Loucy (cell line): ENCODE data around the gene FXYD3.

Source experiments
- H2AFZ ChIP-seq: fragments of 200-600 bp; sonication (generic); 2 replicates; pipeline ENCODE4 v1.6.0; 2016; ENCODE audit warnings: antibody characterized with exemption, mild to moderate bottlenecking, low read length, moderate library complexity
- H3F3A ChIP-seq: fragments of 200-600 bp; 2 replicates; pipeline ENCODE4 v1.6.0; 2016; ENCODE audit warnings: antibody characterized with exemption, low read depth, mild to moderate bottlenecking
- H3K27me3 ChIP-seq: fragments of 200-600 bp; sonication (generic); 2 replicates; pipeline ENCODE4 v1.6.1; 2014; ENCODE audit warnings: low read length, mild to moderate bottlenecking; ENCODE audit not compliant: insufficient read depth, poor library complexity, severe bottlenecking
- H3K36me3 ChIP-seq: fragments of 200-600 bp; sonication (generic); 2 replicates; pipeline ENCODE4 v1.6.1; 2016; ENCODE audit warnings: low read length; ENCODE audit not compliant: insufficient read depth
- H3K4me1 ChIP-seq: fragments of 200-600 bp; sonication (generic); 2 replicates; pipeline ENCODE4 v1.5.1; 2014; ENCODE audit warnings: low read length, mild to moderate bottlenecking; ENCODE audit not compliant: insufficient read depth, poor library complexity, severe bottlenecking
- H3K4me2 ChIP-seq: fragments of 200-600 bp; sonication (generic); 2 replicates; pipeline ENCODE4 v1.6.0; 2014; ENCODE audit warnings: antibody characterized with exemption, low read length, low read depth, mild to moderate bottlenecking; ENCODE audit not compliant: poor library complexity, severe bottlenecking
- H3K4me3 ChIP-seq: fragments of 200-600 bp; sonication (generic); 2 replicates; pipeline ENCODE4 v1.5.1; 2014; ENCODE audit warnings: low read length, mild to moderate bottlenecking, mixed read lengths; ENCODE audit not compliant: poor library complexity, severe bottlenecking
- H3K79me2 ChIP-seq: fragments of 200-600 bp; sonication (generic); 2 replicates; pipeline ENCODE4 v1.6.1; 2014; ENCODE audit warnings: low read length; ENCODE audit not compliant: insufficient read depth
- H3K9ac ChIP-seq: fragments of 200-600 bp; sonication (generic); 2 replicates; pipeline ENCODE4 v1.6.0; 2014; ENCODE audit warnings: mild to moderate bottlenecking, low read depth, low read length, moderate library complexity; ENCODE audit not compliant: poor library complexity, severe bottlenecking
- H3K9me2 ChIP-seq: fragments of 200-600 bp; sonication (generic); replicated peaks from 2 replicates; pipeline ENCODE4 v1.6.1; 2016; ENCODE audit warnings: low read depth, low read length, mixed read lengths
- H3K9me3 ChIP-seq: fragments of 200-600 bp; sonication (generic); 2 replicates; pipeline ENCODE4 v1.6.1; 2014; ENCODE audit warnings: mild to moderate bottlenecking, antibody characterized with exemption, low read length, low read depth; ENCODE audit not compliant: insufficient read depth
- H4K20me1 ChIP-seq: fragments of 200-600 bp; sonication (generic); 2 replicates; pipeline ENCODE4 v1.6.0; 2014; ENCODE audit warnings: antibody characterized with exemption, low read length, mild to moderate bottlenecking; ENCODE audit not compliant: insufficient read depth, poor library complexity, severe bottlenecking
- EZH2phosphoT487 ChIP-seq: fragments of 200-600 bp; IDR thresholded peaks from 2 replicates; pipeline ENCODE4 v1.6.1; 2018; ENCODE audit warnings: antibody characterized with exemption, mild to moderate bottlenecking, moderate library complexity, borderline replicate concordance
- TF ChIP-seq, protein P1 (sequence below): fragments of 200-600 bp; sonication (generic); conservative IDR thresholded peaks from 2 replicates; pipeline ENCODE4 v1.5.1; 2014; ENCODE audit warnings: mild to moderate bottlenecking, antibody characterized with exemption, low read length

The FXYD3 gene

DNA sequence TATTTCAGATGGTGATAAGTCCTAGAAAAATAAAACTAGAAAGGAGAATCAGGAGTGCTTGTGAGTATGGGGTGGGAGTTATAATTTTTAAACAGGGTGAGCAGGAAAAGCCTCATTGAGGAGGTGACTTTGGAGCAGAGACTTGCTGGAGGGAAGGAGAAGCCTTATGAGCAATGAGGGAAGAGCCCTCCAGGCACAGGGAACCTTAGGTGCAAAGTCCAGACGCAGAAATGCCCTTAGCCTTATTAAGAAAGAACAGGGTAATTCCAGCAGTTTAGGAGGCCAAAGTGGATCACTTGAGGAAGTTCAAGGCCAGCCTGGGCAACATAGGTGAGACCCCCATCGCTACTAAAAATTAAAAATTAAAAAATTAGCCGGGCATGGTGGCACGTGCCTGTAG is 21.0 kb upstream of the FXYD3 start:
- Histone ChIP-seq H3K4me2 (no peak overlapping the region), H3F3A (no peaks in the 10 kb centered on the region), H3K4me1 (no peaks in the 10 kb centered on the region), H3K9ac (no peak overlapping the region), H3K27me3 (no peaks in the 10 kb centered on the region), H2AFZ (no peak overlapping the region), H4K20me1 (no peaks in the 10 kb centered on the region), H3K79me2 (no peaks in the 10 kb centered on the region), H3K9me3 (no peaks in the 10 kb centered on the region), H3K4me3 (no peak overlapping the region), H3K36me3 (no peaks in the 10 kb centered on the region), H3K9me2 (no peaks in the 10 kb centered on the region)
- no peak for TF ChIP-seq EZH2phosphoT487

DNA sequence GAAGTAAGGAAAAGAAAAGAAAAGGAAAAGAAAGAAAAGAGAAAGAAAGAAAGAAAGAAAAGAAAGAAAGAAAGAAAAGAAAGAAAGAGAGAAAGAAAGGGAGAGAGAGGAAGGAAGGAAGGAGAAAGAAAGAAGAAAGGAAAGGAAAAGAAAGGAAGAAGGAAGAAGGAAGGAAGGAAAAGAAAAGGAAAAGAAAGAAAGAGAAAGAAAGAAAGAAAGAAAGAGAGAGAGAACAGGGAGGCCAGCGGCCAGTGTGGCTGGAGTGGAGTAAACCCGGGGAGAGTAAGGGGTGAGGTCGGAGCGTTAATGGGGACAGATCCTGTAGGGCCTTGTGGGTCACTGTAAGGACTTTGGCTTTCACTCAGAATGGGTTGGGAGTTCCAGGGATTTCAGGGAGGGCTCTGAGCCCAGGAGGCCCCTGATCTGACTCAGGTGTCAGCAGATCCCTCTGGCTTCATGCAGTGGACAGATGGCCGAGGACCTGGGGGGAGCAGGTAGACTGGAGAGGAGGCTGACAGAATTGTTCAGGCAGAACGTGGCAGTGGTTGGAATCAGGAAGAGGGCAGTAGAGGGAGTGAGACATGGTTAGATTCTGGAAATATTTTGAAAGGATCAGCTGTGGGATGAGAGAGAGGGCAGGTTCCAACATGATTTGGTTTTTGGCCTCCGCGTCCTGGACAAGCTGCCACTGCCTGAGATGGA is 19.8 kb upstream of the FXYD3 start:
- TF ChIP-seq EZH2phosphoT487, result no peak
- TF ChIP-seq, protein P1, sequence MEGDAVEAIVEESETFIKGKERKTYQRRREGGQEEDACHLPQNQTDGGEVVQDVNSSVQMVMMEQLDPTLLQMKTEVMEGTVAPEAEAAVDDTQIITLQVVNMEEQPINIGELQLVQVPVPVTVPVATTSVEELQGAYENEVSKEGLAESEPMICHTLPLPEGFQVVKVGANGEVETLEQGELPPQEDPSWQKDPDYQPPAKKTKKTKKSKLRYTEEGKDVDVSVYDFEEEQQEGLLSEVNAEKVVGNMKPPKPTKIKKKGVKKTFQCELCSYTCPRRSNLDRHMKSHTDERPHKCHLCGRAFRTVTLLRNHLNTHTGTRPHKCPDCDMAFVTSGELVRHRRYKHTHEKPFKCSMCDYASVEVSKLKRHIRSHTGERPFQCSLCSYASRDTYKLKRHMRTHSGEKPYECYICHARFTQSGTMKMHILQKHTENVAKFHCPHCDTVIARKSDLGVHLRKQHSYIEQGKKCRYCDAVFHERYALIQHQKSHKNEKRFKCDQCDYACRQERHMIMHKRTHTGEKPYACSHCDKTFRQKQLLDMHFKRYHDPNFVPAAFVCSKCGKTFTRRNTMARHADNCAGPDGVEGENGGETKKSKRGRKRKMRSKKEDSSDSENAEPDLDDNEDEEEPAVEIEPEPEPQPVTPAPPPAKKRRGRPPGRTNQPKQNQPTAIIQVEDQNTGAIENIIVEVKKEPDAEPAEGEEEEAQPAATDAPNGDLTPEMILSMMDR, result no peak
- no peaks in the 10 kb centered on the region for H3K4me1 ChIP-seq
- H3K9me2 ChIP-seq, result no peaks in the 10 kb centered on the region
- no peak overlapping the region for H2AFZ ChIP-seq
- H3K9me3 ChIP-seq, result no peaks in the 10 kb centered on the region
- no peak overlapping the region for H3K9ac ChIP-seq
- no peak overlapping the region for H3K4me2 ChIP-seq
- no peaks in the 10 kb centered on the region for H3K36me3 ChIP-seq
- no peaks in the 10 kb centered on the region for H3K79me2 ChIP-seq
- no peak overlapping the region for H3K4me3 ChIP-seq
- no peaks in the 10 kb centered on the region for H3K27me3 ChIP-seq
- no peaks in the 10 kb centered on the region for H3F3A ChIP-seq
- no peaks in the 10 kb centered on the region for H4K20me1 ChIP-seq

DNA sequence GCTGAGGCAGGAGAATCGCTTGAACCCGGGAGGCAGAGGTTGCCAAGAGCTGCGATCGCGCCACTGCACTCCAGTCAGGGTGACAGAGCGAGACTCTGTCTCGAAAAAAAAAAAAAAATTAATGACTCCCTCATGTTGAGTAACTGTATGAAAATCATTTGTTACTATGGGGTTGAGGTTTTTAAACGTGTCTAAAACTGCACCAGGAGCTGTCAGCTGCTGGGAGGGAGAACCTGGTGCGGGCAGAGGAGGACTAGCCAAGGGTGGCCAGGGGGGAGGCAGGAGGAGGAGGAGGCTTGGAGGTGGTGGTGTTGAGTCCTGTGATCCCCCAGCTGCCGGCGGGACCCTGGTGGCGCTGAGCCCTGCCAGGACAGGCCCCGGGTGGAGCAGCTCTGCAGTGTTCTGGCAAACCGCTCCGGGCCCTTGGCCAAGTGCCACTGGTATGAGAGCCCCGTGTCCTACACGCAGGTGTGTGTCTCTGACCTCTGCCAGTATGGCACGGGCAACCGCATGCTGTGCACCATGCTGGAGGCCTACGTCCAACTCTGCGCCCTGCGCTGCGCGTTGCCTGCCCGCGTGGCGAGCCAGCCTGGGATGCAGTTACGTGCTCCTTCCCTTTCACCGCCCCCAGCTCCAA is 17.1 kb upstream of the FXYD3 start:
- H4K20me1 ChIP-seq, result no peaks in the 10 kb centered on the region
- no peaks in the 10 kb centered on the region for H3K79me2 ChIP-seq
- H3K9ac ChIP-seq, result no peak overlapping the region
- no peaks in the 10 kb centered on the region for H3K9me3 ChIP-seq
- H3K4me2 ChIP-seq, result no peak overlapping the region
- no peaks in the 10 kb centered on the region for H3K27me3 ChIP-seq
- no peaks in the 10 kb centered on the region for H3K9me2 ChIP-seq
- H3K4me1 ChIP-seq, result no peaks in the 10 kb centered on the region
- no peak overlapping the region for H3K4me3 ChIP-seq
- H3K36me3 ChIP-seq, result no peaks in the 10 kb centered on the region
- no peaks in the 10 kb centered on the region for H3F3A ChIP-seq
- TF ChIP-seq, protein P1, result no peak
- TF ChIP-seq EZH2phosphoT487, result no peak
- H2AFZ ChIP-seq, result no peak overlapping the region
